WI38 (cell line): ENCODE data around the gene PALM3.

Source experiments
- H3K4me3 ChIP-seq: 2 replicates; pipeline ENCODE4 v1.5.1; 2011; ENCODE audit warnings: low read depth, mild to moderate bottlenecking, control low read depth, low read length
- TF ChIP-seq, protein P1 (sequence below): IDR thresholded peaks from 2 replicates; pipeline ENCODE4 v1.5.1; 2012; ENCODE audit warnings: low read depth, mild to moderate bottlenecking, control low read depth, low read length

PALM3 gene

DNA sequence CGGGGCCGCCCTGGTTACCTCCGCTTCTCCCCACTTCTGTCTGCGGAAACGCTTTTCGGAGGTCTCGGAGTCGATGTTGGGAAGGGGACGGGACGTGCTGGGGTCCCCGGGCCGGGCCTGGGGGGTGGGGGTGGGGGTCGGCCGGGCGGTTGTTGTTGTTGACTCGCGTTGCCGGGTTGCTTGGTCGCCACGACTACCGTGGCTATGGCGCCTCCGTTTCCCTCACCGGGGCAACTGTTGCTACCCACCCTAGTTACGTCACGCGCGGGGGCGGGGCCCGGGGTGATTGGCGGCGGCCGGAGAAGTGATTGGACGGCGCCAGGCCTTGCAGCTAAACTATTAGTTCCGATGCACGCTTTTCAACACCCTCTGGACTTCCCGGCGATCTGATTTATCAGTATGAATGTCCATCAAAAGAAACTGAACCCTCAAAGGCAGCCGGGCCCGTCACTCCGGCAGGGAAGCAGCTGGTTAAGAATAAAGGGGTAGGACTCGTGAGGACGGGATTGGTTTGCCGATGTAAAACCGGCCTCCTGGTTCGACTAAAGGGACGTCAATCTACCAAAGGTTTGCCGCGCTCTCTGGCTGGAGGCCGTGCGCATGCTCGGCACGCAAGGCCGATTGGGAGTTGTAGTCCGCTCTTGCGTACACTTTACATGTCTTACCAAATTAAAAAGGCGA lies 55.7 kb downstream of the PALM3 start, which contains the start of gene RFX1:
Gene RFX1 (minus strand): TSS at position 236 of the 681 bp plus-strand sequence. CDS start 12,477 bp downstream, outside the sequence.
- TF ChIP-seq, protein P1, sequence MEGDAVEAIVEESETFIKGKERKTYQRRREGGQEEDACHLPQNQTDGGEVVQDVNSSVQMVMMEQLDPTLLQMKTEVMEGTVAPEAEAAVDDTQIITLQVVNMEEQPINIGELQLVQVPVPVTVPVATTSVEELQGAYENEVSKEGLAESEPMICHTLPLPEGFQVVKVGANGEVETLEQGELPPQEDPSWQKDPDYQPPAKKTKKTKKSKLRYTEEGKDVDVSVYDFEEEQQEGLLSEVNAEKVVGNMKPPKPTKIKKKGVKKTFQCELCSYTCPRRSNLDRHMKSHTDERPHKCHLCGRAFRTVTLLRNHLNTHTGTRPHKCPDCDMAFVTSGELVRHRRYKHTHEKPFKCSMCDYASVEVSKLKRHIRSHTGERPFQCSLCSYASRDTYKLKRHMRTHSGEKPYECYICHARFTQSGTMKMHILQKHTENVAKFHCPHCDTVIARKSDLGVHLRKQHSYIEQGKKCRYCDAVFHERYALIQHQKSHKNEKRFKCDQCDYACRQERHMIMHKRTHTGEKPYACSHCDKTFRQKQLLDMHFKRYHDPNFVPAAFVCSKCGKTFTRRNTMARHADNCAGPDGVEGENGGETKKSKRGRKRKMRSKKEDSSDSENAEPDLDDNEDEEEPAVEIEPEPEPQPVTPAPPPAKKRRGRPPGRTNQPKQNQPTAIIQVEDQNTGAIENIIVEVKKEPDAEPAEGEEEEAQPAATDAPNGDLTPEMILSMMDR: no peak
- peak within 1 kb of the TSS; percentile 73 for H3K4me3 ChIP-seq

DNA sequence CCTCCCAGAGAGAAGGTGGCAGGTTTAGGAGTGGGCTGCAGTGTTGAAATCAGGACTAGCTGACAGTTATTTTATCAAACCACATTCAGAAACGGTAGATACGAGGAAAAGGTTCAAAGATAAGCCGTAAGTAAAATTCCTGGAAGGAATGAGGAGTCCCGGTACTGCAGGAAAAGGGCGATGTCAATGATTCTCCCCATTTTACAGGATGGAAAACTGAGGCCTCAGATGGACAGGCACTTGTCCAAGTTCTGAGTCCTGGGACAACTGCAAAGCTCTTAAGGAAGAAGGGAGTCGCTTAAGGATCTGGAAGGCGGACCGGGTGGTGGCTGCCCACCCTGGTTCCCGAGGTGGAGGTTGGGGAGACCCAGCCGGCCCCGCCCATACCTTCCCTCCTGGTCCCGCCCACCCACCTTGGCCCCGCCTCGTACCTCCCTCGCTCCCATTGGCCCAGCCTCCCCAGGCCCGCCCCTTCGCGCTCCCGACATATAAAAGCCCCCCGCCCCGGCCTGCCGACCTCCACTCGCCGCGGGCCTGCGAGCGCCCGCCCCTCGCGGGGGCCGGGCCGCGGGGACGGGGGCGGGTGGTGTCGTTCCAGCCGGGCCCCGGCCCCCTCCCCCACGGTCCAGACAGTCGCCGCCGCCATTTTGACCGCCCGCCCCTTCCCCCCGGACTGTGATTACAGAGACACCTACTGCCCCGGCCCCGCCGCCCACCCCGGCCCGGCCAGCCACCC lies 56.4 kb downstream of the PALM3 start:
- TF ChIP-seq, protein P1: no peak
- H3K4me3 ChIP-seq: peak overlapping the region; percentile 68

DNA sequence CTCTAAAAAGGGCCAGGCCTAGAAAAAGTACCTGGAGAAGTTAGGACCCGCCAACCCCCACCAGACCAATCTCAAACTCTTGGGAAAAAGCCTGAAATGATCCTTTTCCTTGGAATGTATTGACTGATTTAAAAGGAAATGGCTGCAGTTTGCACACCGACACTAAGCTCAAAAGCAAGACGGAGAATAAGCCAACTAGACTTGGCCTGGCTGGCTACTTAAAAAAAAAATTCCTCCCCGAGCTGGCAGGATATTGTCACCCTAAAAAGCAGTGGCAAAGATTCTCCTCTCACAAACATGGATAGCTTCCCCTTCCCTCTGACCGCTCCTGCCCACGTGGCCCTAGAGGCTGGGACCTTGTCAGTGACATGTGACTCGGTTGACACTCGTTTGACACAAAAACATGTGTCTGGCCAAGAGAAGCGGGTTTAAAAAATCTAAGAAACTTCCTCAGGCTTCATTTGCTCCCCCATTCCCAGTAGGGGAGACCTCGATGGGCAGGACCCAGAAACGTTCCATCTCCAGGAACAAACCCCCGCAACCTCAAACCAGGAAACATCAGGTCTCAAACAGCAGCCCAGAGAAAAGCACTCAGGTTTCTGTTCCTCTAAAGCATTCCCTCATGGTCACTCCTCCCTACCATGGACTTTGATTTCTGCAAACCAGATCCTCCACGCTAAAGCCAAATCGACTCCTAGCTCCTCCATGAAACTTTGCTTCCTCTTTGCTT lies 57.1 kb downstream of the PALM3 start:
- no peak overlapping the region for H3K4me3 ChIP-seq
- TF ChIP-seq, protein P1: no peak
